GM15510 (cell line): ENCODE results near the gene SPG7.
A peak's percentile ranks its signal among the peaks of the same experiment; 100 is the strongest.

Source experiments
- POLR2A ChIP-seq: IDR thresholded peaks from 3 replicates; pipeline ENCODE4 v1.6.1; 2011; ENCODE audit warnings: borderline replicate concordance; ENCODE audit not compliant: insufficient read length; ENCODE audit errors: extremely low read depth

The SPG7 gene

GRCh38 chr16:89567656-89568594, 59.7 kb downstream of the SPG7 start:
- TF ChIP-seq POLR2A = no peak

GRCh38 chr16:89569506-89570341, 61.5 kb downstream of the SPG7 start:
- TF ChIP-seq POLR2A = no peak

- no peak for TF ChIP-seq POLR2A
These were observed 62.2 kb downstream of the SPG7 start for GRCh38 chr16:89570342-89570923.

- no peak for TF ChIP-seq POLR2A
These were observed 63.4 kb downstream of the SPG7 start for GRCh38 chr16:89571636-89572035.

- no peak for TF ChIP-seq POLR2A
These were observed 63.9 kb downstream of the SPG7 start for GRCh38 chr16:89572073-89572484.

- no peak for TF ChIP-seq POLR2A
These were observed 64.4 kb downstream of the SPG7 start for GRCh38 chr16:89572485-89573205.

- TF ChIP-seq POLR2A = no peak
These were observed 65.8 kb downstream of the SPG7 start for GRCh38 chr16:89573826-89574680.

- no peak for TF ChIP-seq POLR2A
These were observed 66.6 kb downstream of the SPG7 start for GRCh38 chr16:89574681-89575246.

- TF ChIP-seq POLR2A = peak; percentile 50
These were observed 67.3 kb downstream of the SPG7 start, which contains the start of gene CPNE7 for GRCh38 chr16:89575247-89576152. Gene CPNE7 (plus strand): TSS chr16:89575758. CDS start chr16:89575898, 140 bp downstream.

- TF ChIP-seq POLR2A = no peak
These were observed 68.2 kb downstream of the SPG7 start for GRCh38 chr16:89576153-89577054.
